T-helper 1 cell treated with Interleukin-12 subunit alpha and Interleukin-12 subunit beta and Interleukin-4 antibody, amounts not matched to agents 30 μg/mL and 1 μg/mL, for 36 hours (primary cell): ENCODE data around the gene DAGLA.

Experiments
- H3K27ac Mint-ChIP-seq: one replicate; pipeline ENCODE4 v1.8.0; 2021; ENCODE audit warnings: mild to moderate bottlenecking, mixed read lengths
- H3K27me3 Mint-ChIP-seq: one replicate; pipeline ENCODE4 v1.8.0; 2021; ENCODE audit warnings: low read depth, mixed read lengths
- H3K36me3 Mint-ChIP-seq: one replicate; pipeline ENCODE4 v1.8.0; 2021; ENCODE audit warnings: low read depth, mixed read lengths
- H3K4me1 Mint-ChIP-seq: one replicate; pipeline ENCODE4 v1.8.0; 2021; ENCODE audit warnings: low read depth, mixed read lengths
- H3K4me3 Mint-ChIP-seq: one replicate; pipeline ENCODE4 v1.8.0; 2021; ENCODE audit warnings: mild to moderate bottlenecking, moderate library complexity, mixed read lengths
- H3K9me3 Mint-ChIP-seq: one replicate; pipeline ENCODE4 v1.8.0; 2021; ENCODE audit warnings: mixed read lengths

Gene DAGLA

GRCh38 chr11:61679893-61680621 is at the start of gene DAGLA:
Gene DAGLA (plus strand): TSS chr11:61680391. CDS start chr11:61720156, 39,765 bp downstream.
- Mint-ChIP-seq H3K4me1 (no peaks in the 10 kb centered on the region), H3K36me3 (no peaks in the 10 kb centered on the region), H3K4me3 (peak within 1 kb of the TSS; percentile 19), H3K9me3 (no peaks in the 10 kb centered on the region), H3K27me3 (peaks cover 33% of the 10 kb centered on the region), H3K27ac (no peak within 1 kb of the TSS)

- no peak overlapping the region for H3K27ac Mint-ChIP-seq
- no peaks in the 10 kb centered on the region for H3K36me3 Mint-ChIP-seq
- H3K4me1 Mint-ChIP-seq: no peaks in the 10 kb centered on the region
- no peak overlapping the region for H3K4me3 Mint-ChIP-seq
- no peaks in the 10 kb centered on the region for H3K9me3 Mint-ChIP-seq
- no peaks in the 10 kb centered on the region for H3K27me3 Mint-ChIP-seq
Observed at GRCh38 chr11:61632096-61632495, 48.1 kb upstream of the DAGLA start.

- Mint-ChIP-seq H3K27ac (no peak overlapping the region), H3K9me3 (no peaks in the 10 kb centered on the region), H3K36me3 (no peaks in the 10 kb centered on the region), H3K27me3 (no peaks in the 10 kb centered on the region), H3K4me3 (no peak overlapping the region), H3K4me1 (no peaks in the 10 kb centered on the region)
Observed at GRCh38 chr11:61635304-61635703, 44.9 kb upstream of the DAGLA start.

GRCh38 chr11:61635787-61636186 is 44.4 kb upstream of the DAGLA start:
- H3K27me3 Mint-ChIP-seq: no peaks in the 10 kb centered on the region
- H3K4me3 Mint-ChIP-seq: no peak overlapping the region
- H3K9me3 Mint-ChIP-seq: no peaks in the 10 kb centered on the region

GRCh38 chr11:61636676-61637075 is 43.5 kb upstream of the DAGLA start:
- no peaks in the 10 kb centered on the region for H3K4me1 Mint-ChIP-seq
- no peaks in the 10 kb centered on the region for H3K36me3 Mint-ChIP-seq
- no peak overlapping the region for H3K27ac Mint-ChIP-seq
- H3K9me3 Mint-ChIP-seq: no peaks in the 10 kb centered on the region
- no peaks in the 10 kb centered on the region for H3K27me3 Mint-ChIP-seq
- no peak overlapping the region for H3K4me3 Mint-ChIP-seq

More at GRCh38 chr11:61635787-61636186, 44.4 kb upstream of the DAGLA start:
- no peaks in the 10 kb centered on the region for H3K4me1 Mint-ChIP-seq
- no peaks in the 10 kb centered on the region for H3K36me3 Mint-ChIP-seq
- no peak overlapping the region for H3K27ac Mint-ChIP-seq

GRCh38 chr11:61637277-61637676 is 42.9 kb upstream of the DAGLA start:
- H3K9me3 Mint-ChIP-seq: no peaks in the 10 kb centered on the region
- H3K27me3 Mint-ChIP-seq: no peaks in the 10 kb centered on the region
- no peaks in the 10 kb centered on the region for H3K36me3 Mint-ChIP-seq
- H3K4me1 Mint-ChIP-seq: no peaks in the 10 kb centered on the region
- H3K4me3 Mint-ChIP-seq: no peak overlapping the region
- H3K27ac Mint-ChIP-seq: no peak overlapping the region

GRCh38 chr11:61639816-61640443 is 40.3 kb upstream of the DAGLA start:
- H3K27ac Mint-ChIP-seq: no peak overlapping the region
- no peaks in the 10 kb centered on the region for H3K36me3 Mint-ChIP-seq
- H3K9me3 Mint-ChIP-seq: no peaks in the 10 kb centered on the region
- H3K27me3 Mint-ChIP-seq: peaks cover 7% of the 10 kb centered on the region
- H3K4me3 Mint-ChIP-seq: no peak overlapping the region
- H3K4me1 Mint-ChIP-seq: no peaks in the 10 kb centered on the region

GRCh38 chr11:61642162-61642561 is 38.0 kb upstream of the DAGLA start:
- Mint-ChIP-seq H3K27me3 (peaks cover 7% of the 10 kb centered on the region), H3K36me3 (no peaks in the 10 kb centered on the region), H3K4me3 (no peak overlapping the region), H3K4me1 (no peaks in the 10 kb centered on the region), H3K27ac (no peak overlapping the region), H3K9me3 (no peaks in the 10 kb centered on the region)

GRCh38 chr11:61645179-61645868 is 34.9 kb upstream of the DAGLA start:
- no peaks in the 10 kb centered on the region for H3K36me3 Mint-ChIP-seq
- H3K27me3 Mint-ChIP-seq: peaks cover 7% of the 10 kb centered on the region
- no peaks in the 10 kb centered on the region for H3K4me1 Mint-ChIP-seq
- no peaks in the 10 kb centered on the region for H3K9me3 Mint-ChIP-seq
- H3K4me3 Mint-ChIP-seq: no peak overlapping the region
- H3K27ac Mint-ChIP-seq: no peak overlapping the region

- no peaks in the 10 kb centered on the region for H3K36me3 Mint-ChIP-seq
- H3K27me3 Mint-ChIP-seq: peaks cover 7% of the 10 kb centered on the region
- H3K27ac Mint-ChIP-seq: no peak overlapping the region
- H3K4me3 Mint-ChIP-seq: no peak overlapping the region
- H3K4me1 Mint-ChIP-seq: no peaks in the 10 kb centered on the region
- H3K9me3 Mint-ChIP-seq: no peaks in the 10 kb centered on the region
Observed at GRCh38 chr11:61647529-61647928, 32.7 kb upstream of the DAGLA start.

GRCh38 chr11:61650781-61651571 is 29.2 kb upstream of the DAGLA start:
- Mint-ChIP-seq H3K9me3 (no peaks in the 10 kb centered on the region), H3K4me1 (no peaks in the 10 kb centered on the region), H3K27ac (no peak overlapping the region), H3K4me3 (no peak overlapping the region), H3K27me3 (peaks cover 11% of the 10 kb centered on the region), H3K36me3 (no peaks in the 10 kb centered on the region)

- no peaks in the 10 kb centered on the region for H3K36me3 Mint-ChIP-seq
- H3K27ac Mint-ChIP-seq: no peak overlapping the region
- no peaks in the 10 kb centered on the region for H3K9me3 Mint-ChIP-seq
- no peaks in the 10 kb centered on the region for H3K4me1 Mint-ChIP-seq
- no peak overlapping the region for H3K4me3 Mint-ChIP-seq
- peaks cover 11% of the 10 kb centered on the region for H3K27me3 Mint-ChIP-seq
Observed at GRCh38 chr11:61652135-61652534, 28.1 kb upstream of the DAGLA start.

GRCh38 chr11:61654397-61654829 is 25.8 kb upstream of the DAGLA start:
- Mint-ChIP-seq H3K36me3 (no peaks in the 10 kb centered on the region), H3K27me3 (peaks cover 11% of the 10 kb centered on the region), H3K27ac (no peak overlapping the region), H3K4me1 (no peaks in the 10 kb centered on the region), H3K9me3 (no peaks in the 10 kb centered on the region), H3K4me3 (no peak overlapping the region)
